ENCODE results near the gene CASP3.

DNA sequence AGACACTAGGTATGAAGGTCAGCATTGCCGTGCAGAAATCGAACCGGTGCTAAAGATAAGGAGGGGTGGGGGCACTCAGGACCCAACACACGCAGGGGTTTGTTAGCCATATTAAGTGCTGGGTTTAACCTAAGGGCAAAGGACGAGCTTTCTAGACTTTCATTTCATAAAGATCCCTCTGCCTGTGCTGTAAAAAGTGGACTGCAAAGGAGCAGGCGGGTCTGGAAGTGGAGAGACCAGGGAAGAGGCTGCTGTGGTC is 1.3 kb downstream of the CASP3 start:
- TF ChIP-seq CTCF (conservative IDR thresholded peaks at IDR 0.05; ENCODE audit: low read depth, low read length) (no peak), EZH2 (IDR thresholded peaks at IDR 0.05; ENCODE audit: low read length, unreplicated experiment) (no peak), EZH2phosphoT487 (IDR thresholded peaks at IDR 0.05; ENCODE audit: borderline replicate concordance, low read length) (no peak)
